ENCODE data around the gene CHRNB1. TPM values are rescaled to one million over a fixed set of nuclear protein-coding genes. Genes with fewer than 3 reads are reported as not detected.
"Not testable (repeated sequence)": the region's sequence is repeated elsewhere in the genome, so short reads cannot be mapped to it uniquely, and the experiment has no call there.

Gene CHRNB1
- total RNA-seq, 1 donor from 2014 or later, result 9.6 TPM

DNA sequence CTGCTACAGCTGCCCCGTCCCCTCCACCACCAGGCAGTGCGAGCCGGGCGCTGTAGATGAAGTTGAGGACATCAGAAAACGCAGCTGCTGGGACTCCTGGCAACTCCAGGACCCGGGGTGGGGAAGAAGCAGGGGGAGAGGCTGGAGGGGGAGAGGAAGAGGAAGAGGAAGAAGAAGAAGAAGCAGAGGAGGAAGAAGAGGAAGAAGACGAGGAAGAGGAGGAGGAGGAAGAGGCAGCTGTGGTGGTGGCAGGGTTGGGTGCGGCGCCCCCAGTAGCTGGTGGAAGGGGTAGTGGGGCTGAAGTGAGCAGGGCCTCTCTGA is 21.4 kb downstream of the CHRNB1 start:
- DNase-seq (ENCODE audit: extremely low read depth, low read depth, low spot score), result no peak

GRCh38 chr17:7466639-7467341 is 21.9 kb downstream of the CHRNB1 start:
- DNase-seq (ENCODE audit: extremely low read depth, low read depth, low spot score), result no peak

- no peak for DNase-seq (ENCODE audit: extremely low read depth, low read depth, low spot score)
Observed at GRCh38 chr17:7467498-7467897, 22.6 kb downstream of the CHRNB1 start.

DNA sequence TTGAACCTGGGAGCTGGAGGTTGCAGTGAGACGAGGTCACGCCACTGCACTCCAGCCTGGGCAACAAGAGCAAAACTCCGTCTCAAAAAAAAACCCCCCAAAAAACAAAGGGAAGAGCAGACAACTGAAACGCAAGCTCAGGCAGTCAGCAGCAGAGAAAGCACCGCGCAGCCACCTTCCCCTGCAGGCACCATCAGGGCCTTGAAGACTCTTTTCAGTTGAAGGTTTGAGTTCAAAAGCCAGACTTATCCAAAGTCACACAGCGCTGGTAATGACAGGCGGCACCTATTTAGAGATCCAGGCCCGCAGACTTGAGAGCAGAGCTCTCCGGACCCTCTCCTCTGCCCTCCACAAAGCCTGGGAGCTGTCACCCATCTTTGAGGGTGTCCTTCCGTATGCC is 23.4 kb downstream of the CHRNB1 start:
- DNase-seq (ENCODE audit: extremely low read depth, low read depth, low spot score), result no peak

- no peak for DNase-seq (ENCODE audit: extremely low read depth, low read depth, low spot score)
Observed at GRCh38 chr17:7468804-7469389, 24.0 kb downstream of the CHRNB1 start.

DNA sequence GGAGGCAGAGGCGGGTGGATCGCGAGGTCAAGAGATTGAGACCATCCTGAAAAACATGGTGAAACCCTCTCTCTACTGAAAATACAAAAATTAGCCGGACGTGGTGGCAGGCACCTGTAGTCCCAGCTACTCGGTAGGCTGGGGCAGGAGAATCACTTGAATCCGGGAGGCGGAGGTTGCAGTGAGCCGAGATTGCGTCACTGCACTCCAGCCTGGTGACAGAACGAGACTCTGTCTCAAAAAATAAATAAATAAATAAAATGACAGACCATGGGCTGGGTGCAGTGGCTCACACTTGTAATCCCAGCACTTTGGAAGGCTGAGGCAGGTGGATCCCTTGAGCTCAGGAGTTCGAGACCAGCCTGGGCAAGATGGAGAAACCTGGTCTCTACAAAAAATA is 25.0 kb downstream of the CHRNB1 start:
- DNase-seq (ENCODE audit: extremely low read depth, low read depth, low spot score), result not testable (repeated sequence)

DNA sequence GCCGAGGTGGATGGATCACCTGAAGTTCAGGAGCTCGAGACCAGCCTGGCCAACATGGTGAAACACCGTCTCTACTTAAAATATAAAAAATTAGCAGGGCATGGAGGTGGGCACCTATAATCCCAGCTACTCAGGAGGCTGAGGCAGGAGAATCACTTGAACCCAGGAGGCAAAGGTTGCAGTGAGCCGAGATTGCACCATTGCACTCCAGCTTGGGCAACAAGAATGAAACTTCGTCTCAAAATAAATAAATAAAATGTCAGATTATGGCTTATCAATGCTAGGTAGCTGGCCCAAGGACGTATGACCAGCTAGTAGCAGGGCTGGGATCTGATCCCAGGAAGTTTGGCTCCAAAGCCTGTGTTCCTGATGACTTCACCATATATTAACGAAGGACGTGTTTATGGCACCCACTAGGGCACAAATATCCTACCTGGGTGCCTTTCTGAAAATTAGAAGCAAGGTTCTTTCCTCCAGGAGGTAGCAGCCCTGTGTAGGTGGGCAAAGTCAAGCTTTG is 25.7 kb downstream of the CHRNB1 start:
- not testable (repeated sequence) for DNase-seq (ENCODE audit: extremely low read depth, low read depth, low spot score)

GRCh38 chr17:7471729-7472128 is 26.9 kb downstream of the CHRNB1 start:
- no peak for DNase-seq (ENCODE audit: extremely low read depth, low read depth, low spot score)

GRCh38 chr17:7474767-7475166 is 29.9 kb downstream of the CHRNB1 start:
- not testable (repeated sequence) for DNase-seq (ENCODE audit: extremely low read depth, low read depth, low spot score)

- no peak for DNase-seq (ENCODE audit: extremely low read depth, low read depth, low spot score)
Observed at GRCh38 chr17:7475764-7476422, 31.0 kb downstream of the CHRNB1 start.

- DNase-seq (ENCODE audit: extremely low read depth, low read depth, low spot score), result no peak
Observed at GRCh38 chr17:7476494-7476893, 31.6 kb downstream of the CHRNB1 start.

GRCh38 chr17:7476951-7477350 is 32.1 kb downstream of the CHRNB1 start:
- DNase-seq (ENCODE audit: extremely low read depth, low read depth, low spot score), result no peak

GRCh38 chr17:7477392-7478275 is 32.8 kb downstream of the CHRNB1 start:
- DNase-seq (ENCODE audit: extremely low read depth, low read depth, low spot score), result no peak

DNA sequence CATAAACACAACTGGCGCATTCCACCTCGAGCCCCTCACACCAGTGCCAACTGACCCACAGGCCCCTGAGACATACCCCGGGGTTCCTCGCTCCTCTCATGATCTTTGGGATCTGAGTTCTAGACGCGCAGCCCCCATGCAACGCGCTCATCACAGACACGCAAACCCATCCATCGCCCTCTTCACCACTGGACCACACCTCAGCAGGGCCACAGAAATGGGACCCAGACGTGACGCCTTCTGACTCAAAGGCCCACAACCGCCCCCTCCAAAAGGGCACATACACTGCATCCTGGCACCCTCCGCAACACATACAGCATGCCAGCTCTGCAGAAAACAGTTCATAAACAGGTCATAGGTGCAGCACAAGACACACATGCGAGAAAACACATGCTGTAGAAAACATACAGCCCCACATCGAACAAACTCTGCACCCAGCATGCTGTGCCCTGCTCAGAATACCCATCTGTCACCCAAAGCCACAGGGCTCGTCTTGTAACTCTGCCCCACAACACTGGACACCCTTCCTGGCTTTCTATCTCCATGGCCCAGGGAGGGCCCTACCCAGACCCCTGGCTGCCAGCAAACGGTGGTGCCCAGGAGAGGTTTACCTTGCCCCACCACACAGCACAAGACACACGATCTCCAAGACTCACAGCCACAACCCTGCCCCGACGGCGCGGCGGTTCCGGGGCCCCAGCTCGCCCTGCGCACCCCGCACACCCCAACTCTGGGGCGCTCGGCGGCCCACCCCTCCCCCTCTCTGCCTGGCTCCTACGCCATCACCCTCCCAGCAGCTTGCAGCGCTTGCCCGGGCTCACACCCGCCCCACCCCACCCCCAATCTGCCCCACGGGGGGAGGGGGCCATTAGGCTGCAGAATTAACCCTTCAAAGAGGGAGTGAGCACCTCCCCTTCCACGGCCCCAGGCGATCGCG is 33.7 kb downstream of the CHRNB1 start:
- no peak for DNase-seq (ENCODE audit: extremely low read depth, low read depth, low spot score)

DNA sequence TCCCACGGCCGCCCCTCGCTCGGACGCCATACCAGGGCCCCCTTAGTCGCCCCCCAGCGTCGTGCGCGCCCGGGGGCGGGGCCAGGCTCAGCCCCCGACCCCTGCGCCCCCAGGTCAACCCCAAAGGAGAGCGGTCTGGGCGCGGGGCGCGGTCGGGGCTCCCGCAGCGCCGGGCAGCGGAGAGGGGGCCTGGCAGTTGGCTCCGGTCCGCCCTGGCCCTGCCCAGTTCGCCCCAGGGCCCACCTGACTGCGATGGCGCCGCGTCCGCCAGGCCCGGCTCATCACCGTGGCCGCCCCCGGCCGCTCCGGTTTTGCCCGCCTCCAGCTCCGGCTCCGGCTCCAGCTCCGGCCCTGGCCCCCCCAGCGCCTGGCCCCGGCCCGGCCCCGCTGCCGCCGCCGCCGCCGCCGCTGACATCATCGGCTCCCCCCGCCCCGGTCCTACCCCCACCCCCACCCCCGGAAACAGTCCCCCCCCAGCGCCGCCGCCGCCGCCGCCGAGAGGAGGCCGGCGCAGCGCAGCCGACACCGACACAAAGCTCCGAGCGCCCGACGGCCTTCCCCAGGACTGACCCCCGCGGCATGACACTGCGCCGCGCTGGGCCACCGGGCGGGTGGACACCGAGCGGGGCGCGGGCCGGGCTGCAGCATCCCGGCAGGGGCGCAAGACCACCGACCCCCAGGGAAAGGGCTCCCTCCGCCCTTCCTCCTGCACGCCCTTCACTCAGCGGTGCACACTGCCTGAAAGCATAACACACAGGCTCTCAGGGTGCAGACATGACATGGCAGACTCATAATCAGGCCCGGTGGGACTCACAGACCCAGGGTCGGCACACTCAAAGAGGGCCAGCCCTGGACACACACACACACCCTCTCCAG is 34.6 kb downstream of the CHRNB1 start, which contains the start of gene ZBTB4:
ZBTB4 (minus strand) TSS at position 419 of the 876 bp plus-strand sequence. CDS start 12,830 bp downstream, outside the sequence.
- no peak for DNase-seq (ENCODE audit: extremely low read depth, low read depth, low spot score)

DNA sequence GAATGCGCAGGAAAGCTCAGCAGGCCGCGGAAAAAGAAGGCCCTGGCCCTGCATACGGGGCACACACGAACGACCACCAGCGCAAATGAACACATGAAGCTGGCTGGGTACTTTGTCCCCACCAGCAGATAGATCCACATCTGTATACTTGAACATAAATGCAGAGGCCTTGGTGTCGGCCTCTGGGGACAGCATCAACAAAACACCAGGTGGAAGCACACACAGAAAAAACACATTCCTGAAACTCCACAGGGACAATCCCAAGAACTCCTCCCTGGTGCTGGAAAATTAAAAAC is 35.2 kb downstream of the CHRNB1 start:
- no peak for DNase-seq (ENCODE audit: extremely low read depth, low read depth, low spot score)

DNA sequence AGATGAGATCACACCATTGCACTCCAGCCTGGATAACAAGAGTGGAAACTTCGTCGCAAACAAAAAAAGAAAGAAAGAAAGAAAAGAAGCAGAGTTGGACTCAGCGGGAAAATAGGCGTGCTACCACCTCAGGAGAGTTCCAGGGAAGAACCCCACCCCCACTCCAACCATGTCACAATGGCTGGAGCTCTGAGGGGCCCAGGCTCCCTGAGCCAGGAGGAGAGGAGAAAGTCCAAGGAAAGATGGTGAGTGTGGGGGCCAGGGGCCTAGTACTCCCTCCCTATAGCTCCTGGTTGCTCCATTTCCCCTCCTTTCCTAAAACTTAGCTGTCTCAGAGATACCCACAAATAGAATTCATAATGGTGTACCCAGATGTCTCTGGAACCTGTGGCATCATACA is 36.4 kb downstream of the CHRNB1 start, which contains the start of gene SLC35G6:
SLC35G6 (plus strand) TSS at position 172 of the 400 bp plus-strand sequence; CDS start at position 243, 71 bp downstream.
- DNase-seq (ENCODE audit: extremely low read depth, low read depth, low spot score), result not testable (repeated sequence)

GRCh38 chr17:7481842-7482741 is 37.2 kb downstream of the CHRNB1 start:
- DNase-seq (ENCODE audit: extremely low read depth, low read depth, low spot score), result not testable (repeated sequence)
